Measurements from ENCODE around the gene ULK3.

Gene ULK3

DNA sequence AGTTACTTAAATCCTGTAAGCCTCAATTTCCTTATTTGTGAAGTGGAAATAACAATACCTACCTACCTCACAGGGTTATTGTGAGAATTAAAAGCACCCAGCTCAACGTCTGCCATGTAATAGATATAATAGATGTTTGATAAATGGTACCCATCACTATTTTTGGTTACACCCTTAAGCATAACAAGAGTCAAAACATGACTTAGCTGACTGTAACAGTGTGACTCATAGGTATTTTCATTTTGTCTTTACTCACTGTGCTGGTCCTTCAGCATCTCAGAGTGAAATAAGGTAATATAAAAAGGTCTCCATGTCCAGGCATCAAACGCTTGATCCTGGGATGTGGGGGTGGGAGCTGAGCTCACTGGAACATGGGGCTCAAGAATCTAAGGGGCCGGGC lies 13.5 kb downstream of the ULK3 start:
- H3K4me3 ChIP-seq (ENCODE audit: low read length): no peak overlapping the region
- TF ChIP-seq ZNF274 (IDR thresholded peaks at IDR 0.05; ENCODE audit: low read depth, low read length): no peak

DNA sequence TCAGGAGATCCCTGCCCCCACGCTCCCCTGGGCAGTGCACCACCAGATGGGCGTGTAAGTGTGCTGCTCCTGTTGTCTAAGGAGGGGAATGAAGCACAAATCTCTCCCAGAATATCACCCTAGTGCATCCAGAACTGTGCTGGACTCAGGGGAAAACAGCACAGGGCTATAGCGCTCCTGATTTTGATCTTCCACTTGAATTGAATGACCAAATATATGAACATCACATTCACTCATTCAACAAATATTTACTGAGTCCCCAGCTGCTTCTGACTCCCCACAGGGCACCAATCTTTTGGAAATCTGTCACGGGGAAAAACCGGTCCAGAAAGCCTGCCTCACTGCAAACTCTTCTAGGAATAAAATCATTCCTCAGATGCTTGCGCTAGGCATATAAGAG lies 14.1 kb downstream of the ULK3 start:
- no peak overlapping the region for H3K4me3 ChIP-seq (ENCODE audit: low read length)
- no peak for TF ChIP-seq ZNF274 (IDR thresholded peaks at IDR 0.05; ENCODE audit: low read depth, low read length)

DNA sequence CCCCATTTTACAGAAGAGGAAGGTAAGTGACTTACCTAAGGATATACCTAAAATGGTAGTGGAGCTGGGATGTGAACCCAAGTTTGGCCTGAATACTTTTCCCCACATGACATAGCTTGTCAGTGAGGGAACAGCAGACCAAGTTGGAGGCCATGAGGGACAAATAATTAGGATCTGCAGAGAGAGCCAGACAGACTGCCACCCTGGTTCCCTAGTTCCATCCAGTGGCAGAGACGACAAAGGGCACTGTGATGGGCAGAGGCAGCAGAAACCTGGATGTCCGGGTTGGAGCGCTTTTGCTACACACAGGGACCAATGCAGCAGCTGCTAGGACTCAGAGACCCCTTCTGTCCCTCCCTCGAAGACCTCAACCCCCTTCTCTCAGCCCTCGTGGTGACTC lies 15.3 kb downstream of the ULK3 start:
- H3K4me3 ChIP-seq (ENCODE audit: low read length): no peak overlapping the region
- no peak for TF ChIP-seq ZNF274 (IDR thresholded peaks at IDR 0.05; ENCODE audit: low read depth, low read length)

DNA sequence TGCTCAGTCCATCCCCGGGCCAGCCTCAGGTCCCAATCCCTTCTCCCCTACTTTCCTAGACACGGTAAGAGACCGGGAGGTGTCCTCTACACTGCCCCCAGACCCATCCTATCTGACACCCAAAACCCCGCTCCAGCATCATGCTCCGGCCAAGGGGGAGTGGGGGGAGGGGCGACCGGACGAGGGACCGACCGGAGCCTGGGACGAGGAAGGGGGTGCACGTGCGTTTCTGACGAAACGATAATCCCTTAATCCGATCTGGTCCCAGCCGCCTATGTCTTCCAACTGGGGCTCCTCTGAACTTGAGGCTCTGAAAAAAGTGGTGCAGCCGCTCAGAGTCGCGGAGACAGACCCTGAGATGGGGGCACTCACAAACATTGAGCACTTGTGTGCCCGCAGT lies 16.0 kb downstream of the ULK3 start:
- no peak for TF ChIP-seq ZNF274 (IDR thresholded peaks at IDR 0.05; ENCODE audit: low read depth, low read length)
- no peak overlapping the region for H3K4me3 ChIP-seq (ENCODE audit: low read length)

DNA sequence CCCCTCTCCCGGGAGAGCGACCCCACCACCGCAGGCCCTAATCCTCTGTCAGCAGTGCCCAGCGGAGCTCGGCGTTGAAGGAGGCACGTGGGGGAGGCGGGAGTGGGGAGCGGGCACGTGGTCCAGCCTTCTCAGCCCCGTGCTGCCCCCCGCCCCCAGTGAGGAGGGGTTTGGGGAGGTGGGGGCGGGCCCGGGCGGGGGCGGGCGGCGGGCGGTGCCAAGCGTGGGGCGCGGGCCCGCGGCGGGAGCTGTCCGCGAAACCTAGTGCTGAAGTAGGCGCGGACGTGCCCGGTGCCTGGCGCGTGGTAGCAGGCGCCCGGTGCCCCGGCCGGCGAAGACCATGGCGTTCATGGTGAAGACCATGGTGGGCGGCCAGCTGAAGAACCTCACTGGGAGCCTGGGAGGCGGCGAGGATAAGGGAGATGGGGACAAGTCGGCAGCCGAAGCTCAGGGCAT lies 16.6 kb downstream of the ULK3 start, which contains the start of gene CPLX3:
TSS of gene CPLX3 (plus strand) at position 264 of the 456 bp plus-strand sequence. CDS start at position 341, 77 bp downstream.
- TF ChIP-seq ZNF274 (IDR thresholded peaks at IDR 0.05; ENCODE audit: low read depth, low read length): no peak
- H3K4me3 ChIP-seq (ENCODE audit: low read length): no peak within 1 kb of the TSS

DNA sequence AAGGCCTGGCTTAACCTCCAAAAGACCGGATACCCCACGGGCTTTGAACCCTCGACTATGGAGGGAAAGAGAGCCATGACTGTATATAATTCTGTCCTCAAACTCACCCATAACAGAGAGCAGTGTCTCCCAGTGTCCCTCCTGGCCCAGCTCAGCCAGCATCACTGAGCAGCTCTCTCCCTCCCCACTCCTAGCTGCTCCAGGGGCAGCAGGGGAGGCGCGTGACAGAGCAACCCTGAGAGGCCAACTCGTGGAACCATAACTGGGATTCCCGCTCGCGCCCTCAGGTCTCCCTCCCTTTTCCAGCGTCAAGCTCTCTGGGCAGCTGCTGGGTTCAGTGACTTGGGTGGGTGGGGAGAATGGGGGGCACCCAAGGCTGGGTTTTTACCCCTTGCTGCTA lies 17.1 kb downstream of the ULK3 start:
- no peak for TF ChIP-seq ZNF274 (IDR thresholded peaks at IDR 0.05; ENCODE audit: low read depth, low read length)
- no peak overlapping the region for H3K4me3 ChIP-seq (ENCODE audit: low read length)

DNA sequence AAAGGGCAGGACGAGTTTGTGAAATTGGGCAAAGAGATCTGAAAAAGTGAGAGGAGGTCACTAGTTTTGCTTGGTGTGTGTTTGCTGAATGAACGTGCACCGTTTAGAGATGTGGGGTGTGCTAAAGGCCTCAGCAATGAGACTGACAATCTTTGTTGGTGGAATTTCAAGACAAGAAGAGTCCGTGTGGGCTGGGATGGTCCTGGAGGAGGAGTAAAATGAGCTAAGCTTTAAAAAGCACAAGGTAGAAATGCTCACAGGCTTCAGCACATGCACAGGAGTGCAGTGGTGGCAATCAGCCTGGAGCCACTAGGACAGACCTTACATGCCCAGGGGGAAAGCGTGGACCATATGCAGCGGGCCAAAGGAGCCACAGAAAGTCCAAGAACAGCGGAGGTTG lies 18.0 kb downstream of the ULK3 start:
- H3K4me3 ChIP-seq (ENCODE audit: low read length): no peak overlapping the region
- no peak for TF ChIP-seq ZNF274 (IDR thresholded peaks at IDR 0.05; ENCODE audit: low read depth, low read length)

DNA sequence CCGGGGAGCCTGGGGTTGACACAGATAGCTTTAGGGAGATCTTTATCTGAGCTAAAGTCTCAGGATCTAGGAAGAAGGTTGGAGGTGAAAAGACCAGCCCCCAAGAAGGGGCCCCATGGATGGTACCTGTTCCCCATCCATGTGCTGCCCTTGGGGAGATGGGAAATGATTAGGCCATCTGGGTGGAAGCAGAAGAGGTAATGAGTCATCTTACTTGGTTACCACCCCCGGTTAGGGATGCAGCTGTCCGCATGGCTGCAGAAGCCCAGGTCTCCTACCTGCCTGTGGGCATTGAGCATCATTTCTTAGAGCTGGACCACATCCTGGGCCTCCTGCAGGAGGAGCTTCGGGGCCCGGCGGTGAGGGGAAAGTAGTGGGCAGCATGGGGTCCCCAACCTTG lies 19.6 kb downstream of the ULK3 start:
- no peak for TF ChIP-seq ZNF274 (IDR thresholded peaks at IDR 0.05; ENCODE audit: low read depth, low read length)
- H3K4me3 ChIP-seq (ENCODE audit: low read length): no peak overlapping the region

DNA sequence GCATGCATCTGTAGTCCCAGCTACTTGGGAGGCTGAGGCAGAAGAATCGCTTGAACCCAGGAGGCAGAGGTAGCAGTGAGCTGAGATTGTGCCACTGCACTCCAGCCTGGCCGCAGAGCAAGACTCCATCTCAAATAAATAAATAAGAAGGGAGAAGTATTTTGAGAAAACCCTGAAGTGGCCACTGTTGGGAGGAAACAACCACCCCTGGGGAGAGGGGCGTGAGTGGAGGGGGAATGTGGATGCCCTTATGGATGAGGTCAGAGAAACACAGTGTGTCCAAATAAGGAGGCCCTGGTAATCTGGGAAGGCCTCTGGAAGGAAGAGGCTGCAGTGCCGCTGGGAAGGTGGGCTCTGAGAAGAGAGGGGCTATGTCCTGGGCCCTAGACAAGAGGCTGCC lies 20.7 kb downstream of the ULK3 start:
- TF ChIP-seq ZNF274 (IDR thresholded peaks at IDR 0.05; ENCODE audit: low read depth, low read length): no peak
- H3K4me3 ChIP-seq (ENCODE audit: low read length): no peak overlapping the region

DNA sequence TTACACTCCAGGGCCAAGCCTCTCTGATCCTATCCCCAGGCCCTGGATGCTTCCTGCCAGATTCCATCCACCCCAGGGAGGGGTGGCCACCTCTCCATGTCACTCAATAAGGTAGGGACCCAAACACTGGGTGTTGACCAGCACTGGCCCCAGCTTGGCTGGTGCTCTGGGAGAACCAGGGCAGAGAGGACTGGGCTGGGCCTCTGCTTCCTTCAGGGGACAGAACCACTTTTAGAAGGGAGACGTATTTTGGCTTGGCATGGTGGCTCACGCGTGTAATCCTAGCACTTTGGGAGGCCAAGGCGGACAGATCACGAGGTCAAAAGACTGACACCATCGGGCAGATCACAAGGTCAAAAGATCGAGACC lies 21.2 kb downstream of the ULK3 start:
- TF ChIP-seq ZNF274 (IDR thresholded peaks at IDR 0.05; ENCODE audit: low read depth, low read length): no peak
- H3K4me3 ChIP-seq (ENCODE audit: low read length): no peak overlapping the region

DNA sequence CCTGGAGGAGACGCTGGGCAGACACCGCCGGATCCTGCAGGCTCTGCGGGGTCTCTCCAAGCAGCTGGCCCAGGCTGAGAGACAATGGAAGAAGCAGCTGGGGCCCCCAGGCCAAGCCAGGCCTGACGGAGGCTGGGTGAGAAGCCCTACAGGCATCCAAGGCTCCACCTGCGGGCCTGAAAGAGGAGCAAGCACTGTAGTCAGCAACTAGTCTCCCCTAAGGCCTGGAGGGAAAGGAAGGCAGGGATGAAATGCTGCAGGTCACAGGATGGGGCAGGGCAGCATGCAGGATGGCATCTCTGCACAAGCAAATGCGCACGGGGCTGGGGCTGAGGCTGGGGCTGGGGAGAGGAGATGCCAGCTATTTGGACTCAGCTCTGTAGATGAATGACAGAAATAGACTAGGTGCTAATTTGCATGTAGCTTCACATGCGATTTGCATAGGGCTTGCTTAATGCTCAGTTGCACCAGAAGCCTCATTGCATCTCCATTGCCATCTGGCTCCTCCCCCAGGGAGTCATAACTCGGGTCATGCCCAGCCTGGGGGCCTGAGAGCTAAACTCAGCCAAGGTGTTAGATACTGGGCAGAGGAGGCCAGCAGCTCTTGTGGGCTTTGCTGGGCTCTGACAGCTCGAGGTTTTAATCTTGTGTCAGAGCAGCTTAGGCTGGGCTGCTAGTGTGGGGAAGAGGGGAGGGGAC lies 21.7 kb downstream of the ULK3 start:
- no peak overlapping the region for H3K4me3 ChIP-seq (ENCODE audit: low read length)
- no peak for TF ChIP-seq ZNF274 (IDR thresholded peaks at IDR 0.05; ENCODE audit: low read depth, low read length)

DNA sequence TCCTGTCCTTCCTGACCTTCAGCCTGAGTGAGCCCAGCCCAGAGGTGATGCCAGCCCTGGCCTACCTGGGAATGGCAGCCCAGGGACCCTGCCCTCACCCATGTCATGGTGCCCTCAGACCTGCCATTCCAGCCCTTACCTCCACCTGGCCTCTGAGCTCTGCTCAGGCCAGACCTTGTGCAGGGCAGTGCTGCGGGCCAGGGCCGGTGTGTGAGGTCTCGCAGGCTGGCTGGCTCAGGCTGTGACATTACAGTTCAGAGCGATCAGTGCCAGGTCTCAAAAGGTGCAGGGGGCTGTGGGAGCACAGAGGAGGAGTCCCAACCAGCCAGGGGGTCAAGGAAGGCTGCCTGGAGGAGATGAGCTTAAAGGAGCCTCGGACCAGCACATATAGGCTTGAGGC lies 22.9 kb downstream of the ULK3 start:
- no peak overlapping the region for H3K4me3 ChIP-seq (ENCODE audit: low read length)
- no peak for TF ChIP-seq ZNF274 (IDR thresholded peaks at IDR 0.05; ENCODE audit: low read depth, low read length)

DNA sequence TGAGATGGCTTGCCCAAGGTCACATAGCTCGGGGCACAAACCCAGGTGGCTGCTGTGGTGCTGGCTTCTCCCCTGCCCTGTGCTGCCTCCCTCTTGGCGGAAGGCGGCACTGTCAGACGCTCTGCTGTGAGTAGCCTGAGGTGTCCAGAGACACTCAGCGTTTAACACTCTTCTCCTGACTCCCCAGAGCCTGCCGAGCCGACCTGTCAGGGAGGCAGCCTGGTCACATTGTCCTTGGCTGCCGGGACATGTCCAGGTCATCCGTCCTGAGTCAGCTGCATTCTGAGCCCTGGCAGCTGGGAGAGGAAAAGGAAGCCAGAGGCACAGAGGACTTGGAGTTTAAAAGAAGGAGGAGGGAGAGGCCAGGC lies 25.6 kb downstream of the ULK3 start:
- TF ChIP-seq ZNF274 (IDR thresholded peaks at IDR 0.05; ENCODE audit: low read depth, low read length): no peak
- H3K4me3 ChIP-seq (ENCODE audit: low read length): no peak overlapping the region

DNA sequence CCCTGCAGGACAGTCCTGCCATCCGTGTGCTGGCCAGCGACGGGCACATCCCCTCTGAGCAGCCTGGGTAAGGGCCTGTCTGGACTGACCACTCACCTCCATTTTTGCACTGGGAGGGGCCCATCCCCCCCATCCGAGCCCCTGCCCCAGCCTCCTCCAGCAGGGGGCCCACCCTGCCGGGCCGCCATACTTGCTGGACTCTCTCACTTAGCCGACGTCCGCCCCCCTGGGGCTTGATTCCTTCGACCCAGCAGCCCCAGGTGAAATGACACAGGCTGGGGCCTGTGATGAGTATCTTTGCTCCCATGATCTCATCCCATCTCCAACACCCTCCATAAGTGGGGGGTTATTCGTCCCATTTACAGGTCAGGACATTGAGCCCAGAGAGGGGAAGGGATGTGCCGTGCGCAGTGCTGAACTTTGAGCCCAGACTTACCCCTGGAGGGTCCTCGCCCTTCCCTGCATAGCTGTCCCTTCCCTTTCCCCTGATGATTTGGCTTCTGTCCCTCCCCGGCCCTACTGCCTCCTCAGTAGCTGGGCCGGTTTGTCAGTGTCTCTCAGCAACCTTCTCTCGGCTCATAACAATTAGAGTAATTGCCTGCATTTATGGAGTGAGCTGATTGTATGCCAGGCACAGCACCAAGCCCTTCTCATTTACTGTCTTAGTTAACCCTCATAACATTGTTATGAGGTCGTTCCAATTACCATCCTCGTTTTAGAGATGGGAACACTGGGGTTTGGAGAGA lies 26.2 kb downstream of the ULK3 start:
- TF ChIP-seq ZNF274 (IDR thresholded peaks at IDR 0.05; ENCODE audit: low read depth, low read length): no peak
- no peak overlapping the region for H3K4me3 ChIP-seq (ENCODE audit: low read length)

DNA sequence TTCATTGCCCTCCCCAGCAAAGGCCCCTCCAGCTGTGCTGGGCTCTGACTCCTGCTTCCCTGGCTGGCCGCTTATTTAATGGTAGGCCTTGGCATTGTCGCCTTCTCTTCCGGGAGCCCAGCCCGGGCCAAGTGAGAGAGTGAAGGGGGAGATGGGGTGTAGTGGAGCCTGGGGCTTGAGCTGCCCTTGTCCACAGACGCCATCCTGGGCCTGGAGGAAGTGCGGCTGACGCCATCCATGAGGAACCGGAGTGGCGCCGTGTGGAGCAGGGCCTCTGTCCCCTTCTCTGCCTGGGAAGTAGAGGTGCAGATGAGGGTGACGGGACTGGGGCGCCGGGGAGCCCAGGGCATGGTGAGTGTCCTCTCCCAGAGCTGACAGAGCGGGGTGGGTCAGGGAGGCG lies 27.0 kb downstream of the ULK3 start:
- no peak overlapping the region for H3K4me3 ChIP-seq (ENCODE audit: low read length)
- no peak for TF ChIP-seq ZNF274 (IDR thresholded peaks at IDR 0.05; ENCODE audit: low read depth, low read length)
